ENCODE results near the gene DHX57.

The DHX57 gene

DNA sequence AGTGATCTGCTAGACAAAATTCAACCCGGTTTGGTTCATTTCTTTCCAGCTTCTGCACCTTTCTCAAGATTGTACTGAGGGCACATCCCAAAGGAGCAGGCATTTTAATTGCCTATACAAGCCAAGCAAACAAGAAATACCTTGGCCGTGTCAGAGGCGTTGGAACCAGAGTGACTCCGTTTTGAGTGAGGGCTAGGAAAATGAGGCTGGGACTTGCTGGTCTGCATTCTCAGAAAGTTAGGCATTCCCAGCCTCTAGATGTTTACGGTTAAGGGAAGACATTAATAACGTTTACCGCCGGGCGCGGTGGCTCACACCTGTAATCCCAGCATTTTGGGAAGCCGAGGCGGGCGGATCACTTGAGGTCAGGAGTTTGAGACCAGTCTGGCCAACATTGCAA lies 99.2 kb downstream of the DHX57 start:
- H2AFZ ChIP-seq (ENCODE audit: low read depth, low read length, severe bottlenecking), result no peak overlapping the region
- H3K36me3 ChIP-seq (ENCODE audit: low read length), result no peaks in the 10 kb centered on the region
- H3K4me2 ChIP-seq (ENCODE audit: low read depth, low read length, poor library complexity, severe bottlenecking), result no peak overlapping the region

DNA sequence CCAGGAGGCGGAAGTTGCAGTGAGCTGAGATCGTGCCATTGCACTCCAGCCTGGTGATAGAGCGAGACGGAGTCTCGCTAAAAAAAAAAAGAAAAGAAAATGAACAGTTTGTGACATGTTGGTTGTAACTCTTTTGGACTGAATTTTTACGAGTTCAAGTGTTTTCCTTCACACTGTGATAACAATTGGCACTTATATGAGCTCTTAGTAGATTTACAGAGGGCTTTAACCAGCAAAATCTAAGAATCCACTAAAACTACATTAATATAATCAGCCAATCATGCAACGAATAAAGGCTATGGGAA lies 99.9 kb downstream of the DHX57 start:
- Histone ChIP-seq H3F3A (ENCODE audit: insufficient read depth) (no peaks in the 10 kb centered on the region), H3K9ac (ENCODE audit: low read length) (no peak overlapping the region), H3K4me2 (ENCODE audit: low read depth, low read length, poor library complexity, severe bottlenecking) (no peak overlapping the region), H3K36me3 (ENCODE audit: low read length) (no peaks in the 10 kb centered on the region), H2AFZ (ENCODE audit: low read depth, low read length, severe bottlenecking) (no peak overlapping the region), H3K27me3 (ENCODE audit: low read length) (no peaks in the 10 kb centered on the region), H3K9me3 (ENCODE audit: insufficient read depth, low read length) (no peaks in the 10 kb centered on the region), H3K27ac (ENCODE audit: low read depth, low read length) (no peak overlapping the region), H4K20me1 (ENCODE audit: low read depth, low read length) (no peaks in the 10 kb centered on the region), H3K79me2 (ENCODE audit: insufficient read depth, low read length) (peaks cover 13% of the 10 kb centered on the region; the same call in 1 of the 2 replicates), H3K9me2 (replicated peaks; ENCODE audit: insufficient read depth, low read length) (no peaks in the 10 kb centered on the region), H3K4me3 (ENCODE audit: insufficient read depth, low read length, poor library complexity, severe bottlenecking) (no peak overlapping the region)
- TF ChIP-seq, protein P1, sequence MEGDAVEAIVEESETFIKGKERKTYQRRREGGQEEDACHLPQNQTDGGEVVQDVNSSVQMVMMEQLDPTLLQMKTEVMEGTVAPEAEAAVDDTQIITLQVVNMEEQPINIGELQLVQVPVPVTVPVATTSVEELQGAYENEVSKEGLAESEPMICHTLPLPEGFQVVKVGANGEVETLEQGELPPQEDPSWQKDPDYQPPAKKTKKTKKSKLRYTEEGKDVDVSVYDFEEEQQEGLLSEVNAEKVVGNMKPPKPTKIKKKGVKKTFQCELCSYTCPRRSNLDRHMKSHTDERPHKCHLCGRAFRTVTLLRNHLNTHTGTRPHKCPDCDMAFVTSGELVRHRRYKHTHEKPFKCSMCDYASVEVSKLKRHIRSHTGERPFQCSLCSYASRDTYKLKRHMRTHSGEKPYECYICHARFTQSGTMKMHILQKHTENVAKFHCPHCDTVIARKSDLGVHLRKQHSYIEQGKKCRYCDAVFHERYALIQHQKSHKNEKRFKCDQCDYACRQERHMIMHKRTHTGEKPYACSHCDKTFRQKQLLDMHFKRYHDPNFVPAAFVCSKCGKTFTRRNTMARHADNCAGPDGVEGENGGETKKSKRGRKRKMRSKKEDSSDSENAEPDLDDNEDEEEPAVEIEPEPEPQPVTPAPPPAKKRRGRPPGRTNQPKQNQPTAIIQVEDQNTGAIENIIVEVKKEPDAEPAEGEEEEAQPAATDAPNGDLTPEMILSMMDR (IDR thresholded peaks at IDR 0.05; ENCODE audit: insufficient read depth, low read length, poor library complexity, severe bottlenecking), result no peak
- no peak for TF ChIP-seq EZH2phosphoT487 (conservative IDR thresholded peaks at IDR 0.05; ENCODE audit: low read length)

More for the DNA sequence above, 99.2 kb downstream of the DHX57 start:
- Histone ChIP-seq H3K27ac (ENCODE audit: low read depth, low read length) (no peak overlapping the region), H3K9me3 (ENCODE audit: insufficient read depth, low read length) (no peaks in the 10 kb centered on the region), H3K9ac (ENCODE audit: low read length) (no peak overlapping the region), H3K9me2 (replicated peaks; ENCODE audit: insufficient read depth, low read length) (no peaks in the 10 kb centered on the region), H3K27me3 (ENCODE audit: low read length) (no peaks in the 10 kb centered on the region), H4K20me1 (ENCODE audit: low read depth, low read length) (no peaks in the 10 kb centered on the region), H3K4me3 (ENCODE audit: insufficient read depth, low read length, poor library complexity, severe bottlenecking) (no peak overlapping the region), H3K79me2 (ENCODE audit: insufficient read depth, low read length) (peaks cover 13% of the 10 kb centered on the region; the same call in 1 of the 2 replicates), H3F3A (ENCODE audit: insufficient read depth) (no peaks in the 10 kb centered on the region)
- TF ChIP-seq, protein P1 (IDR thresholded peaks at IDR 0.05; ENCODE audit: insufficient read depth, low read length, poor library complexity, severe bottlenecking), result no peak
- no peak for TF ChIP-seq EZH2phosphoT487 (conservative IDR thresholded peaks at IDR 0.05; ENCODE audit: low read length)

DNA sequence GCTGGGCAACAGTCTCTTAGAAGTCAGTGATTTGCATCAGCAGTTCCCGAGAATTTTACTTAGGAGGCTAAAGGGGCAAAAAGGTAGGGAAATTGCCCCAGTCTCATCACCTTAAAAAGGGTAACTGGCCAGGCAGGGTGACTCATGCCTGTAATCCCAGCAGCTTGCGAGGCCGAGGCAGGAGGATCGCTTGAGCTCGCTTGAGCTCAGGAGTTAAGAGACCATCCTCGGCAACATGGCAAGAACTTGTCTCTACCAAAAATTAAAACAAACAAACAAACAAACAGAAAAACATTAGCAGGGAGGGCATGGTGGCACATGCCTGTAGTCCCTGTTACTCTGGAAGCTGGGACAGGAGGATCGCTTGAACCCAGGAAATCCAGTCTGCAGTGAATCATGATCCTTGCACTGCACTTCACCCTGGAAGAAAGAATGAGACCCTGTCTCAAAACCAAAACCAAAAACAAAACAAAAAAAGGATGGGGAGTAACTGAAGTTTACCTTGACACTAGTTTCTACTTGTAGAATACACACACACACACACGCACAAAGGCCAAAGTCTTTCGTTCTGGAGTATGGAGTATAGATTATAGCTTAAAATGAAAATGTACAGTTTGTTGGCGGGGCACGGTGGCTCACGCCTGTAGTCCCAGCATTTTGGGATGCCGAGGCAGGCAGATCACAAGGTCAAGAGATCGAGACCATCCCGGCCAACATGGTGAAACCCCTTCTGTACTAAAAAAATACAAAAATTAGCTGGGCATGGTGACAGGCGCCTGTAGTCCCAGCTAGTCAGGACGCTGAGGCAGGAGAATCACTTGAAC lies 100.4 kb downstream of the DHX57 start:
- no peaks in the 10 kb centered on the region for H3K9me3 ChIP-seq (ENCODE audit: insufficient read depth, low read length)
- no peak overlapping the region for H2AFZ ChIP-seq (ENCODE audit: low read depth, low read length, severe bottlenecking)
- H3K36me3 ChIP-seq (ENCODE audit: low read length), result no peaks in the 10 kb centered on the region
- peaks cover 13% of the 10 kb centered on the region; the same call in 1 of the 2 replicates for H3K79me2 ChIP-seq (ENCODE audit: insufficient read depth, low read length)
- H3K27me3 ChIP-seq (ENCODE audit: low read length), result no peaks in the 10 kb centered on the region
- H3K4me3 ChIP-seq (ENCODE audit: insufficient read depth, low read length, poor library complexity, severe bottlenecking), result no peak overlapping the region
- H3K9ac ChIP-seq (ENCODE audit: low read length), result no peak overlapping the region
- no peaks in the 10 kb centered on the region for H3K9me2 ChIP-seq (replicated peaks; ENCODE audit: insufficient read depth, low read length)
- H4K20me1 ChIP-seq (ENCODE audit: low read depth, low read length), result no peaks in the 10 kb centered on the region
- no peaks in the 10 kb centered on the region for H3F3A ChIP-seq (ENCODE audit: insufficient read depth)
- no peak for TF ChIP-seq EZH2phosphoT487 (conservative IDR thresholded peaks at IDR 0.05; ENCODE audit: low read length)
- TF ChIP-seq, protein P1 (IDR thresholded peaks at IDR 0.05; ENCODE audit: insufficient read depth, low read length, poor library complexity, severe bottlenecking), result no peak
- no peak overlapping the region for H3K27ac ChIP-seq (ENCODE audit: low read depth, low read length)
- no peak overlapping the region for H3K4me2 ChIP-seq (ENCODE audit: low read depth, low read length, poor library complexity, severe bottlenecking)
